Smooth muscle cell (in vitro differentiated cells): ENCODE measurements around the gene GALNT13. TPM values are rescaled to one million over a fixed set of nuclear protein-coding genes. Genes with fewer than 3 reads are reported as not detected.

Experiments used
- DNase-seq: peaks from one replicate; lab custom pipeline; 2025; ENCODE audit not compliant: unreplicated experiment; lab: John Stamatoyannopoulos, UW
- H2AFZ ChIP-seq: fragments of 200-600 bp; sonication (generic); 2 replicates; pipeline ENCODE4 v1.6.0; 2016; ENCODE audit warnings: antibody characterized with exemption, low read depth, mild to moderate bottlenecking
- H3F3A ChIP-seq: fragments of 200-600 bp; sonication (generic); 2 replicates; pipeline ENCODE4 v1.6.0; 2017; ENCODE audit warnings: antibody characterized with exemption, low read depth
- H3K27ac ChIP-seq: fragments of 200-600 bp; sonication (generic); 2 replicates; pipeline ENCODE4 v1.5.1; 2016; ENCODE audit warnings: low read depth, mild to moderate bottlenecking
- H3K27me3 ChIP-seq: fragments of 200-600 bp; sonication (generic); 2 replicates; pipeline ENCODE4 v1.6.1; 2016; ENCODE audit warnings: low read depth, mild to moderate bottlenecking
- H3K36me3 ChIP-seq: fragments of 200-600 bp; sonication (generic); 2 replicates; pipeline ENCODE4 v1.5.1; 2016; ENCODE audit warnings: low read depth
- H3K4me1 ChIP-seq: fragments of 200-600 bp; sonication (generic); 2 replicates; pipeline ENCODE4 v1.5.1; 2016; ENCODE audit warnings: low read depth
- H3K4me2 ChIP-seq: fragments of 200-600 bp; sonication (generic); 2 replicates; pipeline ENCODE4 v1.6.0; 2016; ENCODE audit warnings: mild to moderate bottlenecking
- H3K4me3 ChIP-seq: fragments of 200-600 bp; sonication (generic); 2 replicates; pipeline ENCODE4 v1.5.1; 2016; ENCODE audit warnings: mild to moderate bottlenecking
- H3K79me2 ChIP-seq: fragments of 200-600 bp; sonication (generic); 2 replicates; pipeline ENCODE4 v1.6.0; 2016; ENCODE audit warnings: low read depth, mild to moderate bottlenecking
- H3K9ac ChIP-seq: fragments of 200-600 bp; sonication (generic); 2 replicates; pipeline ENCODE4 v1.6.0; 2016; ENCODE audit warnings: low read depth
- H3K9me3 ChIP-seq: fragments of 200-600 bp; sonication (generic); replicated peaks from 2 replicates; pipeline ENCODE4 v1.5.1; 2016; ENCODE audit warnings: low read depth
- H4K20me1 ChIP-seq: fragments of 200-600 bp; sonication (generic); 2 replicates; pipeline ENCODE4 v1.6.0; 2016; ENCODE audit warnings: low read depth
- WGBS: methylation state at CpG from one replicate; pipeline ENCODE4 v1.1.7; 2016; ENCODE audit warnings: low lambda C conversion rate; 5-methylcytosine and 5-hydroxymethylcytosine counted together
- polyA plus RNA-seq: library from polyadenylated mRNA; unstranded; fragments of >200 nt; fragmentation: Nextera tagmentation; extraction: Ambion mirVana; gene quantifications from 2 replicates; pipeline ENCODE4 v1.2.1, GENCODE V29; 2016
- total RNA-seq: library from RNA; depleted of rRNA; stranded (reverse); fragments of >200 nt; gene quantifications from 2 replicates; pipeline ENCODE4 v1.2.3, GENCODE V29; 2014
- TF ChIP-seq, protein P1 (sequence below): fragments of 200-600 bp; sonication (generic); IDR thresholded peaks from 2 replicates; pipeline ENCODE4 v1.5.1; 2017; ENCODE audit warnings: borderline replicate concordance, mild to moderate bottlenecking, antibody characterized with exemption; ENCODE audit not compliant: insufficient read depth, poor library complexity, severe bottlenecking

Gene GALNT13
- total and polyA plus RNA-seq, 2 experiments from 2014 or later, result 0.67 to 3.6 TPM

GRCh38 chr2:154226931-154227330, 355.2 kb downstream of the GALNT13 start:
- TF ChIP-seq, protein P1, sequence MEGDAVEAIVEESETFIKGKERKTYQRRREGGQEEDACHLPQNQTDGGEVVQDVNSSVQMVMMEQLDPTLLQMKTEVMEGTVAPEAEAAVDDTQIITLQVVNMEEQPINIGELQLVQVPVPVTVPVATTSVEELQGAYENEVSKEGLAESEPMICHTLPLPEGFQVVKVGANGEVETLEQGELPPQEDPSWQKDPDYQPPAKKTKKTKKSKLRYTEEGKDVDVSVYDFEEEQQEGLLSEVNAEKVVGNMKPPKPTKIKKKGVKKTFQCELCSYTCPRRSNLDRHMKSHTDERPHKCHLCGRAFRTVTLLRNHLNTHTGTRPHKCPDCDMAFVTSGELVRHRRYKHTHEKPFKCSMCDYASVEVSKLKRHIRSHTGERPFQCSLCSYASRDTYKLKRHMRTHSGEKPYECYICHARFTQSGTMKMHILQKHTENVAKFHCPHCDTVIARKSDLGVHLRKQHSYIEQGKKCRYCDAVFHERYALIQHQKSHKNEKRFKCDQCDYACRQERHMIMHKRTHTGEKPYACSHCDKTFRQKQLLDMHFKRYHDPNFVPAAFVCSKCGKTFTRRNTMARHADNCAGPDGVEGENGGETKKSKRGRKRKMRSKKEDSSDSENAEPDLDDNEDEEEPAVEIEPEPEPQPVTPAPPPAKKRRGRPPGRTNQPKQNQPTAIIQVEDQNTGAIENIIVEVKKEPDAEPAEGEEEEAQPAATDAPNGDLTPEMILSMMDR, result no peak
- no peaks in the 10 kb centered on the region for H3K36me3 ChIP-seq
- H3K4me3 ChIP-seq, result no peak overlapping the region
- H3K27ac ChIP-seq, result no peak overlapping the region
- no peak overlapping the region for H2AFZ ChIP-seq
- no peaks in the 10 kb centered on the region for H3F3A ChIP-seq
- no peaks in the 10 kb centered on the region for H3K4me1 ChIP-seq
- H3K4me2 ChIP-seq, result no peak overlapping the region
- no peak overlapping the region for H3K9ac ChIP-seq
- no peaks in the 10 kb centered on the region for H4K20me1 ChIP-seq
- H3K27me3 ChIP-seq, result no peaks in the 10 kb centered on the region
- no peak for DNase-seq
- WGBS, result 82% methylated on average over 2 of the region's 2 CpGs
- H3K9me3 ChIP-seq, result no peaks in the 10 kb centered on the region
- H3K79me2 ChIP-seq, result no peaks in the 10 kb centered on the region

- no peaks in the 10 kb centered on the region for H4K20me1 ChIP-seq
- H3K4me1 ChIP-seq, result no peaks in the 10 kb centered on the region
- 88% methylated on average over 3 of the region's 3 CpGs for WGBS
Measured at GRCh38 chr2:154228566-154229280, 357.0 kb downstream of the GALNT13 start.

GRCh38 chr2:154229966-154230365, 358.2 kb downstream of the GALNT13 start:
- Histone ChIP-seq H3K36me3 (no peaks in the 10 kb centered on the region), H3F3A (no peaks in the 10 kb centered on the region), H3K27me3 (no peaks in the 10 kb centered on the region), H3K4me1 (no peaks in the 10 kb centered on the region), H4K20me1 (no peaks in the 10 kb centered on the region), H3K9me3 (no peaks in the 10 kb centered on the region), H2AFZ (no peak overlapping the region), H3K79me2 (no peaks in the 10 kb centered on the region), H3K4me2 (no peak overlapping the region), H3K9ac (no peak overlapping the region), H3K4me3 (no peak overlapping the region), H3K27ac (no peak overlapping the region)
- DNase-seq, result no peak
- TF ChIP-seq, protein P1, result no peak

More at GRCh38 chr2:154228566-154229280, 357.0 kb downstream of the GALNT13 start:
- H3K36me3 ChIP-seq, result no peaks in the 10 kb centered on the region
- H3K9ac ChIP-seq, result no peak overlapping the region
- no peaks in the 10 kb centered on the region for H3K27me3 ChIP-seq
- H2AFZ ChIP-seq, result no peak overlapping the region
- H3K79me2 ChIP-seq, result no peaks in the 10 kb centered on the region
- no peak overlapping the region for H3K4me3 ChIP-seq
- no peaks in the 10 kb centered on the region for H3K9me3 ChIP-seq
- TF ChIP-seq, protein P1, result no peak
- H3K27ac ChIP-seq, result no peak overlapping the region
- no peaks in the 10 kb centered on the region for H3F3A ChIP-seq
- DNase-seq, result no peak
- H3K4me2 ChIP-seq, result no peak overlapping the region

DNA sequence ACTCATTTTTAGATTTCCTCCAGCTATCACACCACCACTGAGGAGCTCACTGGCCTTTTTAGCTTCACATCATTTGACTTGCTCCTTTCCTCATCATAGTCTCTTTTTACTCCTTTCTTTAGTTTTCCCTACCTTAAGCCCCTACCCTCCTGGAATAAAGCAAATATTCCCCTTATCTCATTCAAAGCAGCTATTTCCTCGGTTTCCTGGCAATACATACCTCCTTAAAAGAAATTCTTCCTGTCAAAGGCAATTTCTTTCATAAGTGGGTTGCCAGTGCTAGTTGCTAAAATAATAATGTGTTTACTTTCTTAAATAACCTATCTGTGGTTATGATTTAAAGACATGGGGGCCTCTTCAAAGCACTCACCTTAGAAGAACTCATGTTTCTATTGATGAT, 359.3 kb downstream of the GALNT13 start:
- no peaks in the 10 kb centered on the region for H3K79me2 ChIP-seq
- H3K4me1 ChIP-seq, result no peaks in the 10 kb centered on the region
- no peak for DNase-seq
- no peak overlapping the region for H3K4me3 ChIP-seq
- H4K20me1 ChIP-seq, result no peaks in the 10 kb centered on the region
- no peak overlapping the region for H2AFZ ChIP-seq
- no peak overlapping the region for H3K27ac ChIP-seq
- H3K9me3 ChIP-seq, result no peaks in the 10 kb centered on the region
- no peak overlapping the region for H3K9ac ChIP-seq
- 88% methylated on average over 1 of the region's 1 CpG for WGBS
- no peaks in the 10 kb centered on the region for H3F3A ChIP-seq
- H3K27me3 ChIP-seq, result no peaks in the 10 kb centered on the region
- H3K36me3 ChIP-seq, result no peaks in the 10 kb centered on the region
- TF ChIP-seq, protein P1, result no peak
- no peak overlapping the region for H3K4me2 ChIP-seq
